EH (cell line): ENCODE results near the gene TNFRSF1B.

ENCODE experiments used
- DNase-seq: peaks from one replicate; pipeline ENCODE4 v3.0.0-alpha.2; 2015; ENCODE audit warnings: low read depth

Gene TNFRSF1B

DNA sequence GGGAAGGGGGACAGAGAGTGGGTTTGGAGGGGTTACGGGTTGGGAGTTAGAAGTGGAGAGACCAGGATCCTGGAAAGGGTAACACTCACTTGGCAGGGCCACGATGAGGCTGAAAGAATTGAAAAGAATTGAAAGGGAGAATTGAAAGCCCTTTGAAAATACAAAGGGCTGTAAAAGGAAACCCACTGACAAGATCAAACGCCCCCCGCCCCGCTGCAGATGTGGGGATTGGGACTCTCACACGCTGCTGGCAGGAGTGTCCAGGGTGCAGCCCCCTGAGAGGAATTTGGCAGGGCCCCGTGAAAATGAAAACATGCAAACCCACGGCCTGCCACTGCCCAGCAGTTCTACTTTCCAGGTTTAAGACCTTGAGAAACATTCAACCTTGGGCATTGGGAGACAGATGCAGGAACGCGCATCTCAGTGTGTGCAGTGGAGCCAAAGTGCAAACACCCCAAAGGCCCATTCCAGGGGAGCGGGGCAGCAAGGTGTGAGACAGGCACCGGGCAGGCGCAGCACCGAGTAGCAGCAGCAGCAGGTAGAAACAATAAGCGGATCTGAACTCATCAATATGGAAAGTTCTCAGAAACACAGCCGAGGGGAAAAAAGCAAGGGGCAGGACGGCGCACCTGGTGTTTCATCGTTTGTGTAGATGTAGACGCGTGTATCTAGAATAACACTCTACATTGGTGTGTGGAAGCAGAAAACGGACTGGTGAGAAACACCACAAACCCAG, 8.3 kb upstream of the TNFRSF1B start:
- DNase-seq, result no peak

DNA sequence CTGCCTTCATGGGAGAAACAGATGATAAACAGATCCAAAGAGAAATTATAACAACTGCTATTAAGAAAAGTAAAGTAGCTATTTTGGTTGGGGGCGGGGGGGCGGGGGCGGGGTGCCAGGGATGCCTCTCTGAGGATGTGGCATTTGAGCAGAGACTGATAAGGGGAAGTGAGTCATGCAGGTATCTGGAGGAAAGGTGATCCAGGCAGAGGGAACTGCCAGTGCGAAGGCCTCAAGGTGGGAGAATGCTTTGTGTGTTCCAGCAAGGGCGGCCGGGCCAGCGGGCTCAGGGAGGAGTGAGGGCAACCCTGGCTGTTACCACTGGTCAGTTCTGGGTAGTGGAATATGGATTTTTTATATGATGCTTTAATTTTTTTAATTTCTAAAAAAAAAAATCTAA, 7.0 kb upstream of the TNFRSF1B start:
- no peak for DNase-seq

DNA sequence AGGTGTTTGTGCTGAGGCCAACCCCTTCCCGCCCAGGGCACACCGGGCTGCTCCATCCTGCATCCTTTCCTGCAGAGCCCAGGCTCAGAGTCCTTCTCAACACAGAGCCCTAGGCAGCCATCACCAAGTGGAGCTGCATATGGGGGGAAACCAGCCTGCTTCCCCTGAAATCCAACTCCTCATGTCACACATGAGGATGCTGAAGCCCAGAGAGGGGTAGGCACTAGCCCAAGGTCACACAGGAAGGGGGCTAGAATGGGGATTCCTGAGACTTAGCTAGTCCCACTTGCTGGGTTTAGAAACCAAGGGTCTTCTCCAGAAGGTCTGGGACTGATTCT, 5.5 kb upstream of the TNFRSF1B start:
- DNase-seq, result no peak

DNA sequence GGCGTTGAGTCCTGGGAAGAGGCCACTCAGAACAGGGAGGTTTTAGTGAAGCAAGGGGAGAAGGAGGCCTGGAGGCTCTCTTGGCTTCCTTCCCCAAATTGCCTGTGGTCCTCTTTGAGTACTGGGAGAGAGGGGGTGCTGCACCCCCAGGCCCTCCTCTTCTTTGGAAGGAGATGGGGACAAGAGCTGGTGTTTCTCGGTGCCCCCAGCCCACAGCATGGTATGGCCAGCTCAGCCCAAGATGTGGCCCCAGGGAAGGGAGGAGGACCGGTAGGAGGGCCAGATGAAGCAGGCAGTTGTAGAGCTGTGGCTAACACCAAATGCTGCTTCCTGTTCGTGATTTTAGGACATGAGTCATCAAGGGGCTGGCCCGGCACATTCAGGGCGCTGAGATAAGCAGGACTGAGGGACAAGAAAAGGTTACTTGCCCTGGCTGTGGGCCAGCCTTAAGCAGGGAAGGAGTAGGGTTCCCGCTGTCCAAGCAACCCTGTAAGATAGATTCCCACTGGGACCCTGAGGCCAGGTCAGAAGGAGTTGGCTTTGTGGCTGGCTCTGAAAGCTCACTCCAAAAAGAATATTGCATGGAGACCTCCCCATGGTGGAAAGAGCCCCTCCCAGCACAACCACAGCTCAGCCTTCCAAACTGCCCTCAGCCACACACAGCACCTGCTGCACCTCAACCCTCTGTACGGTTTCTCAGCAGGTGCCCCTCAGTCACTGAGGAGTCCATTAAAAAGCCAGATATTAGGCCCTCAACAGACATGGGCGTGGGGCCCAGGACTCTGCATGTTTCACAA, 4.9 kb upstream of the TNFRSF1B start:
- DNase-seq, result peak; percentile 95

DNA sequence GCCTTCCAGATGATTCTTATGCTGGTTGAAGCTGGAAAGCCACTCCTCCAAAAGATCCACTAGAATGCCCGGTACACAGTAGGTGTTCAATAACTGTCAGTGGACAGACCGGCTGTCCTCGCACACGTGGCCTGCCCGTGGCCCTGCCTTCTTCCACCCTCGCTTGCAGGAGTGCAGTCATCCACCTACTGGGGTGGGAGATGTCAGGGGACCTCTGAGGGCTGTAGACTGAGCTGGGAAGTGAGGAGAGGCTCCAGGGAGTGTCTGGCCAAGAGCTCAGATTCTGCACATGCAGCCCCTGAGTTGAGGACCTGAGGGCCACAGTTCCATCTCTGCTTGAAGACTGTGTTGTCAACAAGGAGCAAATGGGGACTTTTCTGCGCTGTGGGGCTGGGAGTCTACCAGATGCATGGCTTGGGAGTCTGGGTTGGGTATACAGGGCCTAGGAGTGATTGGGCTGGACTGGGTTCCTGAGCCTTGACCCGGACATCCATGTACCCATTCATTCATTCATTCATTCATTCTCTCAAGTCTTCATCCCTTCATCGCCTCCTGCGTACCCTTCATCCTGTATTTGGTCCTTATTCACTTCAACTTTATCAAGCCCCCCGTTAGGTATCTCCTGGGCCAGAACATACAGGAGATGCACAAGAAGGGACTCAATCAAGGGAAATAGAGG, 4.2 kb upstream of the TNFRSF1B start:
- no peak for DNase-seq

DNA sequence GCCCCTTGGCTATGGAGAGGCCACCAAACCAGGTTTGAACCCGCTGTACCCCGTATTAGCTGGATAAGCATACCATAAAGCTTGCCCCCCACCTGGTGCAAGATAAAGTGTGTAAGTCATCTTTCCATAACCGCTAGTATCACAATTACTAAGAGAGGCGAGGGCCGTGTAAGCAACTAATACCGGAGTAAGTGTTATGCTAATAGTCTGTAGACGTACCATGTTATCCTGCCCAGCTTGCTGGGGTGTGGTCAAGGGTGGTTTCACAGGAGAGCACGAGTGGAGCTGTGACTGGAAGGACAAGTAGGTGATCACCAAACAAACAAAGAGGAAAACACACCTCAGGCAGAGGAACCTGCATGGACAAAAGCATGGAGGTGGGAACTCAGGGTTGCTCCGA, 3.6 kb upstream of the TNFRSF1B start:
- no peak for DNase-seq

DNA sequence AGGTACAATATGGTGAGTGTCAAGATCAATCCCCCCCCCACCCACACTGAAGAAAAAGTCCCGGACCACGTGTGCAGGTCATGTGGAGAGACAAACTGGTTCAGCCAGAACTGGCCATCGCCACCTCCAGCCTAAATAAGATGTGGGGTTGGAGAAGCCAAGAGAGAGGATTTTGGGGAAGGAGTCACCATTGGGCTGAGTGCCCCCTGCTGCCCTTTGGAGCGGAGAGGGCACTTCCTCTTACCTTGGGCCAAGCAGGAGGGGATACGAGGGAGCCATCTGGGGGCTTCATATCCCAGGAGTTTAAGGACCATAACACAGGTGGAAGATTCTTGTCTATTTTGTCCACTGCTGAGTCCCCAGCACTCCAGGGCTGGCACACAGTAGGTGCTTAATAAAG, 2.6 kb upstream of the TNFRSF1B start:
- no peak for DNase-seq

DNA sequence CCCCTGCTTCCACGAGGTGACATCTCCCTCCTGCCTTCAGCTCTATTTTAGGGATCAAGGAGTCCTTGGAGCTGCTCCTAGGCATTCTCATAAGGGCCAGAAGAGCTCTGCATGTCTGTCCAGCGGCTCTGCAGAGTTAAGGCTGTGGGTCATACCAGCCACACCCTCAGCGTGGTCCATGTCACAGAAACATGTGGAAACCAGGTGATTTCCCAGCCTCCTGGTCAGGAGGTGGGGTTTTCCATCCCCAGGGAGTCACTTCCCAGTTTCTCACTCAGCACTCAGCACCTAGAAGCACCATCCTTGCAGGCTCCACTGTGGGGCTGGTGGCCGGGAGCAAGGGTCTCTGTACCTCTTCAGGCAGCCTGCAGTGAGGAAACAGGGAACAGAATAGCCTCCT, 1.4 kb upstream of the TNFRSF1B start:
- DNase-seq, result no peak

DNA sequence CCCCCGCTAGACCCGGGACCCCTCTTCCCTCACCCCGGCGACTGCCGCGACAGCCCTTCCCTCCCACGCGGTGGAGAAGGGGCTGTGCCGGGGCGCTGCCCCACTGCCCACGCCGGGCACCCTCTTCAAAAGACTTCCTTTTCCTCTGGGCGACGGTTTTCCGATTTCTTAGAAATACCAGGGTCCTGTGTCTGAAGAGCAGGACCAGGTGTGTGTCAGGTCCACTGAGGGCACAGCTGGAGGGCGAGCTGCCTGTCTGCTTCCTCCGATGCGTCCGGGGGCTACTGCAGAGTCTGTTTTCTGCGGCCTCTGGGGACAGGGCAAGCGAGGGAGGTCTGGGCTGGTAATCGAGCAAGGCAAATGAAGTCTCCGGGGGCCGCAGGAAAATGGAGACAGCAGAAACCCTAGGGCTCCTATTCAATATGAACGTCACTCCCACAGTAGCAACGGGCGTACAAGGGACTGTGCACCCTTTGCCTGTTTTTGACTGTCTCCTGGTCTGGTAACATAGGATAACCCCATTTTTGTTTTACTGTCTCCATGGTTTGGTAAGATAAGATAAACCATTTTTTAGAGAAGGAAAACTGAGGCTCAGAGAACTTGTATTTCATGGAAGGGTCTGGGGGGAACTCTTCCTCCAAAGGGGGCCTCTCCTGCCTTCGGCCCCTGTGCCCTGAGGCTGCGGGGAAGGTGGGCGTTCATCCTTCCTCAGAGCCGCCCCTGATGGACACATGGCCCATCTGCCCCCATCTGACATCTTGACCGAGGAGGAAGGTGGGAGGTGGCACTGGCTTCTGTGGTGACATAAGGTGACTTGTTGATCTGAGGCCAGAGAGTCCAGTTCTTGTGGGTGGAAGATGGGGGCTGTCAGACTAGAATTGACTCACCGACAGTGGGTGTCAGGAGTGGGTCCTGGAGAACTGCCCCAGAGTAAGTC, 970 bp downstream of the TNFRSF1B start:
- DNase-seq, result no peak

DNA sequence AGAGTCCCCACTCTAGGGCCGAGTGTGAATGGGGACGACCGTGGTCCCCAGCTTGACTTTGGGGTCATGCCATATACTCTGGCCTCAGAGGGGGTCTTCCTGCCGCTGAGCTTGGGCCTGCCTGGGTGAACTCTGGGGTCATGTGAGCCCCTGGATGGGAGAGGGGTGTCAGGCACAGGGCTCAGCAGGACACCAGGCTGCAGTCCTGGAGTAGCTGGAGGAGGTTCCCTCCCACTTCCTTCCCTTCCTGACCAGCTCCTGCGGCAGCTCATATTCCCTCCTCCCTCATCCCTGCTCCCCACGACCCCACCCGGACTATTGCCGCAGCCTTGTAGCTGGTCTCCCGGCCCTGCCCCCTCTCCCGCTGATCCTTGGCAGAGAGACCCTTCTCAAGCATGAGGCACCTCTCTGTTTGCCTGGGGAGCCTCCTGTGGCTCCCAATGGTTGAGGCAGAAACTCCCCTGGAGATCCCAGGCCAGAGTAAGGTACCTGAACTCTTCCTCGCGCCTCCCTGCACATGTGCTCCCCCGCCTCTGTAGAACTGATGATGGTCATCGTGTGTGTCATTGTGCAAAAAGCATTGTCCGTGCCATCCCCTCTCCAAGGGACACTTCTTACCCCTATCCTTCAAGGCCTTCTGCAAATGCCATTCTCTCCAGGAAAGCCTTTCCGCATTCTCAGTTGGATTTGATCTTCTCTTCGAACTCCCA, 1.8 kb downstream of the TNFRSF1B start:
- no peak for DNase-seq

DNA sequence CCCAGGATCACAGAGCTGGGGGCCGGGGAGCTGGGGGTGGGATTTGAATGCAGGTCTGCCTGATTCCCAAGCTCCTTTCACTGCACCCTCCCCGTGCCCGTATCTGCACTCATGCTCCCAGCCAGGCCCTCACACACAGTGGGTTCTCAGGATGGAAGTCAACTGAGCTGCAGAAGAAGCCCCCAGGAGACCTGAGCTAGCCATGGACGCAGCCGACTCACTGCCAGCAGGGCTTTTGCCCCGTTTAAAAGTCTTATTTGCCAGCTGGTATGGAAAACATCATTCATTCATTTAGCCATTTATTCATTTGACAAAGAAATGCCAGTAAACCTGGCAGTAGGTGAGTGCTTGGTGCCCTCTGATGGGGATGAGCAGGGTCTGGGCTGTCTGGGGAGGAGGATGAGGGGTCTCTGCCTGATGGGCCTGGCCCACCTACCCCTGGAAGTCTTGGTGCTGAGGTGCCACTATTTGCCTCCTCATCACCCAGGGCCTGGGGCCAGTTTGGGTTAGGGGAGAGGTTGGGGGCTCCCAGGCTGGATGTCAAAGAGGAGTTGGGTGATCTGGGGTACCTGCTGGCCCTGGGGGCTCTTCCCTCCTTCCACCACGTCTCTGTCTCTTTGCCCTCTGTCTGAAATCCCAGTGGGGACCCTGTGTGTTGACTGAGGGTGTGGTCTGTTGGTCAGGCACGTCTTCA, 2.8 kb downstream of the TNFRSF1B start:
- DNase-seq, result no peak

DNA sequence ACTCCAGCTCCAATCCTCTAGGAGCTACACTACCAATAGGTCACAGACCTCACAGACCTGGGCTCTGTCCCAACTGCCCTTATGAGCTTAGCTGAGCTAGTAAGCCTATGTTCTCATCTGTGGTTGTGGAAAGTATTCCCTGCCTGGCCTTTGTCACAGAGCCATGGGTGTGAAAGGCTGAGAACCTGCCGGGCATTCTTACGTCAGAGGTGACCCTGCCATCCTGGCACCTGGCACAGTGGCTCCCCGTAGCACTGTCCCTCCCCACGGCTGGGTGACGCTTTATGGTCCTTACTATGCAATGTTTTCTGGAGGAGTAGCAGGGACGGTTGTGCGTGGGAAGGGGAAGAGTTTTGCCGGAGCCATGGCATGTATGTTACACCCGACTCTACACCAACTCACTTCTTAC, 3.5 kb downstream of the TNFRSF1B start:
- no peak for DNase-seq

DNA sequence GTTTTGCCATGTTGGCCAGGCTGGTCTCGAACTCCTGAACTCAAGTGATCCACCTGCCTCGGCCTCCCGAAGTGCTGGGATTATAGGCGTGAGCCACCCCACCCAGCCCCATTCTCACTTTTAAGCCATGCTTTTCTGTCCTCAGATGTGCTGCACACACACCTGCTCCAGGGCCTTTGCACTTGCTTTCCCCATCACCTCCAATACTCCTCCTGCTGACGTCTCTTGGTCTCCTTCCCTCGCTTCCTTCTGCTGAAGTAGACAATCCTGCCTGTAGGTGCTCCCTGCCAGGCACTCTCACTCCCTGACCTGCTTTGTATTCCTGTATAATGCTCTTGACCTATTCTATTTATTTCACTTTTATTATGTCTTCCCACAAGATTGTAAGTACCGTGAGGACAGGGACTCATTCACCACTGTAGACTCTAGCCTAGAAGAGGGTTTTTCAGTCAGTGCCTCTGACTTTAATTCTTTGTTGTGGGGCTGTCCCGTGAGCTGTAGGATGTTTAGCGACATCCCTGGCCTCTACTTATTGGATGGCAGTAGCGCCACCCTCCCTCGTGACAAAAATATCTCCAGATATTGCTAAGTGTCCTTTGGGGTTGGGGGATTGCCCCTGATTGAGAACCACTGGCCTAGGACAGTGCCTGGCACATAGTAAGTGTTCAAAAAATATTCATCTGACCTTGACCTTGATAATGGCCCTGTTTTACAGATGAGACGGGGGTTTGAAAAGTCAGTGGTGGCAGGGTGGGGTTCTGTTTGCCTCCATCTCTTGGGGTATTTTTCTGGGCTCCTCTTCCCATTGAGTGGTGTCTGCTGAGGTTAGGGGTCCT, 4.6 kb downstream of the TNFRSF1B start:
- no peak for DNase-seq

DNA sequence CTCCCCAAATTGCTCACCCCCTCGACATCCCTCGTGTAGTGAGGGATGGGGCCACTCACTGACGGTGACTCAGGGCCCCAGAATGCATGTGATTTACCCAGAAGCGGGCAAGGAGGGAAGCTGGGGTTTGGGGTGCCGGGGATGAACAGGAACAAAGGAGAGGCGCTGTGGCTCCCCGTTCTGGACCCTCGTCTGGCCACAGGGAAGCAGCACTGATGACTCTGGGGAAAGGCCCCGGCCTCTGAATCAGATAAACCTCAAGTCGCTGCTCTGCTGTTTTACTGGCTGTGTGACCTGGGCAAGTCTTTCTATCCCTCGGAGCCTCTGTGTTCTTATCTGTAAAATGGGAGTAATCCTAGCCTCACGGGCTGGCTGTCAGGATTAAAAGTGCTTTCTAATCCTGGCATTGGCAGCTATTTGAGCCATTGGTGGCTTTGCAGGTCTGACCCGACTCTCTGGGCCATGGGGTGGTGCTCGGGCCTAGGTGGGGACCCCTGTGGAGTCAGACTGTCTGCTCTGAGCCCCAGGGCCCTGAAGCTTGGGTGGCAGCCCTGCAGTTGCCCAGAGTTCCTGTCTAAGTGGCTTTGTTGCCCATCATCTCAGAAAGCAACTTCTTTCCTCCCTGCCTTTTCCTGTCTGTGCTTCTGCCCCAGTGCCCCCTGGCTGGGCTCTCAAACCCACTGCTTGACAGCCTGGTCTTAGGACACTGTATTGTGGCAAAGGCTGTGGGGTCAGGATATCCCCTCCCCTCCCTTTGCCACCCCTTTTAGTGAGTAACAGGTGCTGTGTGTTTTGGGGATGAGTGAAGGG, 5.5 kb downstream of the TNFRSF1B start:
- no peak for DNase-seq

DNA sequence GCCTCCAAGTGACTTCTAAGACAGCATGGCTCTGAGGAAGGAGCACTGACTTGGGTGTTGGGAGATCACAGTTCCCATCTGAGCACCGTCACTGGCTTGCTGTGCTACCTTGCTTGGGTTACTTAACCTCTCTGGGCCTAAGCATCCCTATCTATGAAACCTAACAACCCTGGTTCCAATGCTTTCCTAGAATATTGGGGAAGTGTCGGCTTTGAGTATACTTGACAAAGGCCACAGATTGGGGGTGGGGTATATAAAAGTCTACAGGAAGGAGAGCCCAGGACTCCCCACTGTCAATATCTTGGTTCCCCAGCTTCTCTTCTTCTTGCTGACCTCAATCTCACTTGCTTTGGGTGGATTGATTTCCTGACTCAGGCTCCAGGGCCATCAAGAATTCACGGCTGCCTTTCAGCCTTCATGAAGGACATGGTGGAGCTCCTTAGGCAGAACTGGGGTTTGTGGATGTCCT, 6.3 kb downstream of the TNFRSF1B start:
- no peak for DNase-seq

DNA sequence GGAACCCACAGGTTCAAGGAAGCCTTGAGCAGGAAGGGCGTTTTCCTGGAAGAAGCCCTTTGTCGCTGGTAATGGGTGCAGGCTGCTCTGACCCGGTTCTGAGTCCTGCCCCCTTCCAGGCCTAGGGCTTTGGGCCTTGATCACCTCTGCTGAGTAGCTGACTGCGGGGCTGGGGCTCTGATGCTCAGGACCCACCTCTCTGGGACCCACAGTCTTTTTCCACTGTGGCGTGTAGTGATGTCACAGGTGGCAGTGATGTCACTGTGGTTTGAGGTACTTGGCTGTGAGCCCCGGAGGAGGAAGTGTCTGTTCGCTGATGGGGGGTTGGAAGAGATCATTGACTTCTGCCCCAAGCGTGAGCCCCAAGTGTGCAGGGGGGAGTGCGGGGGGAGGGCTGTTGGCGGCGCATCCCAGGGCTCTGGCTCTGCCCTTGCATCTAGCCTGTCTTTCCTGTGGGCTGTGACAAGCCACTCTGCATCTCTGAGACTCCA, 6.9 kb downstream of the TNFRSF1B start:
- DNase-seq, result no peak

DNA sequence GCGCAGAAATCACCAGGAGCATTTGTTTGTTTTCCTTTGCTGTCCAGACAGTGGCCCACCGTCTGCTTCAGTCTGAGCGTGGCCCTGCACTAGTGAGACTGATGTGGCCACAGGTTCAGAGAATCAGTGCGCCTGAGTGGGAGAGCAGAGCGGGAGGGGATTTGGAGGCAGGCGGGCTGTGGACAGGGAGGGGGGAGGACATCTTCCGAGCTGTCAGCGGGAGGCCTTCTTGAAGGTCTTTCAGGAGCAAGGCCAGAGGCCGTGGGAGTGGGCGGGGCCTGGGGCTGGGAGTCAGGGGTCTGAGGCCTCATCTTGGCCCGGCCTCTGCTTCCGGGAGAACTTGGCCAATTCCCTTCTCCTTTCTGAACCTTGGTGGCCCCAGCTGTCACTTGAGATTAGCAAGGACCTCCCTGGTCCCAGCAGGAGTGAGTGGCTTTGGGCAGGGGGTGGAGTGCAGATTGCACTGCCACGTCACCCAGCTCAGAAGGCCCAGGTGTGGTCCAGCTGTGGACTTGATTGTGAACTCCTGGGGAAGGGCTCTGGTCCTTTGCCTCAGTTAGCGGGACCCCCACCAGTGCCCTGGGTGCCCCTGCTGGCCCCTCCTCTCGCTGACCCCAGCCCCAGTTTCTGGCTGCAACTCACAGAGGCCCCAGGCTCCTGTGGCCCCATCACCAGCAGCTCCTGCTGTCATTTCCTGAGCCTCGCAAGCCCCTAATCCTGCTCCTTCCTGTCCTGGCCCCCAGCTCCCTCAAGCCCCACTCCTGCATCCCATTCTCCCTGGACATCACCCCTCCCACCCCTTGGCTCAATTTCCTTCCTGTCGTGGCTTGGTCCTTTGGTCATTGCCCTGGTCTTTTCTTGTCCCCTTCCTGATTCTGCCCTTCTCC, 8.4 kb downstream of the TNFRSF1B start:
- DNase-seq, result no peak
